Neuronal stem cell (in vitro differentiated cells): ENCODE data around the gene GSTT4.
"Not testable (repeated sequence)": the region's sequence is repeated elsewhere in the genome, so short reads cannot be mapped to it uniquely, and the experiment has no call there.

Source experiments
- DNase-seq: peaks from one replicate; pipeline ENCODE4 v3.0.0-alpha.2; 2013; ENCODE audit warnings: low spot score
- H2AFZ ChIP-seq: one replicate; pipeline ENCODE4 v1.6.1; 2013; ENCODE audit warnings: mild to moderate bottlenecking, low read length, inconsistent platforms
- H2AK5ac ChIP-seq: 2 replicates; pipeline ENCODE4 v1.6.1; 2013; ENCODE audit warnings: low read depth, mild to moderate bottlenecking, inconsistent platforms, low read length, moderate library complexity, mixed read lengths
- H2BK120ac ChIP-seq: 2 replicates; pipeline ENCODE4 v1.6.1; 2013; ENCODE audit warnings: low read depth, mild to moderate bottlenecking, inconsistent platforms, low read length, moderate library complexity, mixed read lengths
- H2BK12ac ChIP-seq: one replicate; pipeline ENCODE4 v1.6.1; 2013; ENCODE audit warnings: low read length, inconsistent platforms
- H2BK15ac ChIP-seq: 2 replicates; pipeline ENCODE4 v1.6.1; 2013; ENCODE audit warnings: mild to moderate bottlenecking, low read length, inconsistent platforms, mixed read lengths
- H2BK5ac ChIP-seq: one replicate; pipeline ENCODE4 v1.6.1; 2013; ENCODE audit warnings: inconsistent platforms, mild to moderate bottlenecking, low read length, moderate library complexity
- H3K14ac ChIP-seq: one replicate; pipeline ENCODE4 v1.6.1; 2013; ENCODE audit warnings: low read length, inconsistent platforms
- H3K18ac ChIP-seq: 2 replicates; pipeline ENCODE4 v1.6.1; 2013; ENCODE audit warnings: low read length, inconsistent platforms
- H3K23ac ChIP-seq: 2 replicates; pipeline ENCODE4 v1.6.1; 2013; ENCODE audit warnings: low read depth, mild to moderate bottlenecking, mixed read lengths, low read length, inconsistent platforms; ENCODE audit not compliant: poor library complexity
- H3K27ac ChIP-seq: replicated peaks from 3 replicates; pipeline ENCODE4 v1.5.1; 2013; ENCODE audit warnings: low read length, inconsistent platforms
- H3K27me3 ChIP-seq, 3 experiments: 2 replicates each; pipeline ENCODE4 v1.6.1; 2013; ENCODE audit warnings: low read length in 3 of 3, mild to moderate bottlenecking in 2 of 3, inconsistent platforms in 1 of 3, low read depth in 1 of 3, mixed read lengths in 1 of 3, moderate library complexity in 1 of 3; ENCODE audit not compliant: control insufficient read depth in 3 of 3, insufficient read depth in 3 of 3
- H3K36me3 ChIP-seq, 2 donors: replicated peaks in 1 of 2; 2 replicates each; pipeline ENCODE4 v1.6.1; 2013; ENCODE audit warnings: low read length in 2 of 2; ENCODE audit not compliant: control insufficient read depth in 2 of 2, insufficient read depth in 2 of 2
- H3K4ac ChIP-seq: 2 replicates; pipeline ENCODE4 v1.6.1; 2013; ENCODE audit warnings: inconsistent platforms, mild to moderate bottlenecking, low read length, moderate library complexity
- H3K4me1 ChIP-seq, 2 donors: 1 replicate in 1 of 2; 2 replicates in 1 of 2; pipeline ENCODE4 v1.6.1; 2013; ENCODE audit warnings: low read length in 2 of 2, low read depth in 1 of 2; ENCODE audit not compliant: control insufficient read depth in 2 of 2, insufficient read depth in 1 of 2
- H3K4me2 ChIP-seq: one replicate; pipeline ENCODE4 v1.6.1; 2013; ENCODE audit warnings: mild to moderate bottlenecking, low read length, inconsistent platforms; ENCODE audit not compliant: insufficient read depth, poor library complexity, severe bottlenecking
- H3K4me3 ChIP-seq, 2 donors: 2 replicates each; pipeline ENCODE4 v1.5.1; 2013; ENCODE audit warnings: low read length in 2 of 2, mild to moderate bottlenecking in 2 of 2, inconsistent platforms in 1 of 2, moderate library complexity in 1 of 2
- H3K79me1 ChIP-seq: one replicate; pipeline ENCODE4 v1.6.1; 2013; ENCODE audit warnings: low read depth, mild to moderate bottlenecking, inconsistent platforms, low read length, moderate library complexity
- H3K9ac ChIP-seq: one replicate; pipeline ENCODE4 v1.6.1; 2013; ENCODE audit warnings: mild to moderate bottlenecking, low read depth, low read length, inconsistent platforms; ENCODE audit not compliant: poor library complexity
- H3K9me3 ChIP-seq, 2 donors: replicated peaks in 1 of 2; 2 replicates each; pipeline versions ENCODE3 to v1.6.1; 2013; ENCODE audit warnings: low read length in 2 of 2, mild to moderate bottlenecking in 2 of 2, inconsistent platforms in 1 of 2, low read depth in 1 of 2, mixed read lengths in 1 of 2, moderate library complexity in 1 of 2; ENCODE audit not compliant: control insufficient read depth in 2 of 2, insufficient read depth in 1 of 2
- H4K8ac ChIP-seq: one replicate; pipeline ENCODE4 v1.6.1; 2013; ENCODE audit warnings: low read depth, mild to moderate bottlenecking, inconsistent platforms, low read length, moderate library complexity
- H4K91ac ChIP-seq: one replicate; pipeline ENCODE4 v1.6.1; 2013; ENCODE audit warnings: low read length, low read depth, mild to moderate bottlenecking, inconsistent platforms; ENCODE audit not compliant: poor library complexity
- WGBS, 2 donors: extraction: QIAGEN DNeasy Blood & Tissue Kit; methylation state at CpG; one replicate each; pipeline ENCODE4 v1.1.7; 2013; ENCODE audit warnings: missing lambda C conversion rate in 2 of 2, mixed read lengths in 1 of 2; ENCODE audit not compliant: insufficient read length in 2 of 2, insufficient replicate concordance in 1 of 2; ENCODE audit errors: extremely low coverage in 2 of 2; 5-methylcytosine and 5-hydroxymethylcytosine counted together

The GSTT4 gene

GRCh38 chr22:24002851-24003250, 2.4 kb downstream of the GSTT4 start:
- H2AK5ac ChIP-seq: no peak overlapping the region
- H3K36me3 ChIP-seq: no peaks in the 10 kb centered on the region
- no peak overlapping the region for H2BK12ac ChIP-seq
- no peak overlapping the region for H3K4me2 ChIP-seq
- H3K9me3 ChIP-seq: no peaks in the 10 kb centered on the region
- H2BK15ac ChIP-seq: no peak overlapping the region
- H2BK5ac ChIP-seq: no peak overlapping the region
- 100% methylated on average over 1 of the region's 5 CpGs; no CpG with 5 or more reads in 1 of the 2 donors for WGBS, 2 donors
- no peak overlapping the region for H3K27ac ChIP-seq
- H3K23ac ChIP-seq: no peak overlapping the region
- no peak overlapping the region for H3K9ac ChIP-seq
- no peak overlapping the region for H2BK120ac ChIP-seq
- H3K4me3 ChIP-seq: no peak overlapping the region
- H4K8ac ChIP-seq: no peak overlapping the region
- H3K4me1 ChIP-seq: peaks cover 4 to 5% of the 10 kb centered on the region in 2 donors
- H4K91ac ChIP-seq: no peak overlapping the region
- H3K14ac ChIP-seq: no peak overlapping the region
- H3K79me1 ChIP-seq: no peaks in the 10 kb centered on the region
- no peak overlapping the region for H2AFZ ChIP-seq
- no peak overlapping the region for H3K18ac ChIP-seq
- peaks cover 0 to 29% (median 0%) of the 10 kb centered on the region in 3 experiments for H3K27me3 ChIP-seq
- no peak overlapping the region for H3K4ac ChIP-seq
- DNase-seq: no peak

DNA sequence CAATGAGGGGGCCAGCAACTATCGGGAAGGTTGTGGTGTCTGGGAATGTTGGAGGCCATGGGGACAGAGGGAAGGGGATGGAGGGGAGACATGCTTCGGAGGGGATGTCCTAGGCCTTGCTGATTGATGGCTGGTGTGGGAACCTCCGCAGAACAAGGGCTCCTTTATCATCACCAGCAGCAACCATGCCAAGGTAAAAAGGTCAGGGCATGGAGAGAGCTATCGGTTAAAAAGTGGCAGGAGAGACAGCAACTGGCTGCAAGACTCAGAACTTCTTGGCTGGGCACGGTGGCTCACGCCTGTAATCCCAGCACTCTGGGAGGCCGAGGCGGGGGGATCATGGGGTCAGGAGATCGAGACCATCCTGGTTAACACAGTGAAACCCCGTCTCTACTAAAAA, 3.0 kb downstream of the GSTT4 start:
- Histone ChIP-seq H2AK5ac (no peak overlapping the region), H3K27ac (no peak overlapping the region), H3K27me3 (peaks cover 0 to 27% (median 0%) of the 10 kb centered on the region in 3 experiments), H3K79me1 (no peaks in the 10 kb centered on the region), H3K4me1 (peaks cover 4 to 5% of the 10 kb centered on the region in 2 donors), H2AFZ (no peak overlapping the region), H4K8ac (no peak overlapping the region), H2BK15ac (no peak overlapping the region), H3K18ac (no peak overlapping the region), H3K36me3 (no peaks in the 10 kb centered on the region), H3K9ac (no peak overlapping the region), H3K4ac (no peak overlapping the region), H3K23ac (no peak overlapping the region), H2BK120ac (no peak overlapping the region), H3K9me3 (no peaks in the 10 kb centered on the region), H3K4me2 (no peak overlapping the region), H3K4me3 (no peak overlapping the region), H2BK12ac (no peak overlapping the region), H4K91ac (no peak overlapping the region), H3K14ac (no peak overlapping the region), H2BK5ac (no peak overlapping the region)
- no peak for DNase-seq
- no CpG with 5 or more reads among the region's 10 CpGs for WGBS, 2 donors

DNA sequence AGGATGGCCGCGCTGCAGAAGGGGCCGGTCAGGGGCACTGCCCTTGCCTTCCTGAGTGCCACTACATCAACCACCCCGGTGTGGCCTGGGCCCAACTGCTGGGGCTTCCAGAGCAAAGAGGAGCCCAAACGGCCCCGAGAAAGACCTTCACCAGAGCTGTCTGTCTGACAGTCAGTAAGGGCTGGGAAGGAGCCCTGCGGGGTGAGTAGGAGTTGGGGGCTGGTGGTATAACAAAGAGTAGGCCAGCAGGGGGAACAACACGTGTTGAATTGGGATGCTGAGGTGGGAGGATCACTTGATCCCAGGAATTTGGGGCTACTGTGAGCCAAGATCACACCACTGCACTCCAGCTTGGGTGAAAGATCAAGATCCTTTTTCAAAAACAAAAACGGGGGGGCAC, 3.9 kb downstream of the GSTT4 start:
- H2BK15ac ChIP-seq: no peak overlapping the region
- H3K79me1 ChIP-seq: no peaks in the 10 kb centered on the region
- H2BK120ac ChIP-seq: no peak overlapping the region
- peaks cover 0 to 23% (median 0%) of the 10 kb centered on the region in 3 experiments for H3K27me3 ChIP-seq
- H3K9ac ChIP-seq: no peak overlapping the region
- no peak overlapping the region for H2AK5ac ChIP-seq
- peak overlapping the region; percentile 76 for H4K91ac ChIP-seq
- H3K4me2 ChIP-seq: no peak overlapping the region
- peak overlapping the region; percentile 13 for H3K27ac ChIP-seq
- peak overlapping the region; percentile 74 for H2AFZ ChIP-seq
- H3K18ac ChIP-seq: peak overlapping the region; percentile 83
- no peaks in the 10 kb centered on the region for H3K9me3 ChIP-seq
- no peak overlapping the region for H3K4ac ChIP-seq
- H3K4me1 ChIP-seq: peaks cover 4 to 5% of the 10 kb centered on the region in 2 donors
- H3K14ac ChIP-seq: no peak overlapping the region
- H3K23ac ChIP-seq: no peak overlapping the region
- no CpG with 5 or more reads among the region's 9 CpGs for WGBS, 2 donors
- no peak overlapping the region for H3K4me3 ChIP-seq
- H3K36me3 ChIP-seq: no peaks in the 10 kb centered on the region
- peak overlapping the region; percentile 48 for H2BK5ac ChIP-seq
- H4K8ac ChIP-seq: peak overlapping the region; percentile 4
- no peak overlapping the region for H2BK12ac ChIP-seq
- no peak for DNase-seq

DNA sequence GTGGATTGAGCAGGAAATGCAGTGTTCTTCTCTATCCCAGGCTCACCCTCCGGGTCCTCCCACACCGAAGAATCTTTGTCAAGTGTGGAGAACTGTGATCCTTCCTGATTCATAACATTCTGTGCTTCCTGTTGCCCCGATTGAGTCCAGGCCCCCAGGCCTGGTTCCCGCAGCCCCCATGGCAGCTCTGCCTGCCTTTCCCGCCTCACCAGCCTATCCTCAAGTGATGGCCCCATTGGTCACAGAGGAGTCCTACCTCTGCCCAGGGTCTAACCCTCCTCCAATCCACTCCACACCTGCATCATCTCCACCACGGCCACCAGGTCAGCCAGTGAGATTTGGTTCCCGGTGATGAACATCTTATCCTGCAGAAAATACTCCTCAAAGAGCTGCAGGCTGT, 5.5 kb downstream of the GSTT4 start:
- H2AFZ ChIP-seq, H3K4me2 ChIP-seq, H2BK15ac ChIP-seq, H3K9ac ChIP-seq, H3K4me3 ChIP-seq, H2AK5ac ChIP-seq, H3K4me1 ChIP-seq, H4K8ac ChIP-seq, H3K4ac ChIP-seq, H2BK5ac ChIP-seq, H3K79me1 ChIP-seq, DNase-seq, H3K14ac ChIP-seq, H3K18ac ChIP-seq, H3K23ac ChIP-seq, H4K91ac ChIP-seq, H3K36me3 ChIP-seq, H3K9me3 ChIP-seq, H3K27ac ChIP-seq, H2BK12ac ChIP-seq, H2BK120ac ChIP-seq: not testable (repeated sequence)
- no CpG with 5 or more reads among the region's 7 CpGs for WGBS, 2 donors
- peaks cover 0 to 14% (median 0%) of the 10 kb centered on the region in 3 experiments for H3K27me3 ChIP-seq
